ENCODE results near the gene SIPA1L2.
A peak's percentile ranks its signal among the peaks of the same experiment; 100 is the strongest.

The SIPA1L2 gene

DNA sequence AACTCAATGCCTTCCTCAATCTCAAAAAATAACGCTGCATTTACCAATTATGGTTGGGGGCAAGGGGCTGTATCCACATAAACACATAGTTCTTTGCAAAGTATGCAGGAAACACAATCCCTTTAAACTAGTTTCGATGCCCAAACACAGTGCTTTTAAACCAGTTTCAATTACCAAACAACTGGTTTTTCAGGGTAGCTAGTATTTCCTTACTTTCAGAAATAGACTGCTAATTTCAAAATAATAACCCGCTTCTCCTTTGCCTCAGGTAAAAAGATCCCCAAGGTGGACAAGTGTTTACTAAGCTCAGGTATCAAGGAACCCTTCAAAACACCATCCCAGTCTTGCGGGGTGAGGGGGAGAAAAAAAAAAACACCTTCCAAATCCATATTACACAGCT lies 2.8 kb downstream of the SIPA1L2 start:
- Histone ChIP-seq H3K4me3 (ENCODE audit: low read length) (peak overlapping the region; percentile 78; the same call in 1 of the 2 replicates), H3K9me3 (ENCODE audit: insufficient read depth, low read depth, low read length) (no peaks in the 10 kb centered on the region), H3K27me3 (ENCODE audit: insufficient read depth, low read length) (peaks cover 30% of the 10 kb centered on the region), H3K27ac (ENCODE audit: low read depth, low read length) (no peak overlapping the region), H3K4me1 (ENCODE audit: insufficient read depth, low read length) (peaks cover 35% of the 10 kb centered on the region), H3K36me3 (ENCODE audit: insufficient read depth, low read length) (no peaks in the 10 kb centered on the region), H3K9ac (ENCODE audit: low read depth, low read length) (no peak overlapping the region)
- WGBS: 88% methylated on average over 3 of the region's 4 CpGs

DNA sequence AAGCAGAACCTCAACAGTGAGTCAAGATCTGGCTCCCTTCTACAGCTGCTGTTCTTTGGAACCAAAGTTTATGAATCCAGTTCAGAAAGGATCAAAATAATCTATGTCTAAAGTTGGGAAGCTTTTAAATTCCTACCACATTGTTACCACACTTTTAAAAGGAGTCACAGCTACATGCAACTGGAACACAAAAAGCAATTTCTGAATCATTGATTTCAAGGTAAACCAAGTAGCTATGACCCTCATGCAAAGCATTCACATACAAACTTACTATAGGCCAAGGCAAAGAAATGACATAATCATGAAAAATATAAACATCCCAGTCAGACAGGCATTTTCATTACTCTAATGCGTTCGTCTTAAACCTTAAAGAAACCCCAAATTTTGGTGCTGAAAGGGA lies 3.5 kb downstream of the SIPA1L2 start:
- Histone ChIP-seq H3K36me3 (ENCODE audit: insufficient read depth, low read length) (no peaks in the 10 kb centered on the region), H3K27ac (ENCODE audit: low read depth, low read length) (no peak overlapping the region), H3K27me3 (ENCODE audit: insufficient read depth, low read length) (peaks cover 25% of the 10 kb centered on the region), H3K4me3 (ENCODE audit: low read length) (no peak overlapping the region), H3K9me3 (ENCODE audit: insufficient read depth, low read depth, low read length) (no peaks in the 10 kb centered on the region), H3K9ac (ENCODE audit: low read depth, low read length) (no peak overlapping the region), H3K4me1 (ENCODE audit: insufficient read depth, low read length) (peaks cover 40% of the 10 kb centered on the region)
- WGBS: 100% methylated on average over 1 of the region's 2 CpGs

DNA sequence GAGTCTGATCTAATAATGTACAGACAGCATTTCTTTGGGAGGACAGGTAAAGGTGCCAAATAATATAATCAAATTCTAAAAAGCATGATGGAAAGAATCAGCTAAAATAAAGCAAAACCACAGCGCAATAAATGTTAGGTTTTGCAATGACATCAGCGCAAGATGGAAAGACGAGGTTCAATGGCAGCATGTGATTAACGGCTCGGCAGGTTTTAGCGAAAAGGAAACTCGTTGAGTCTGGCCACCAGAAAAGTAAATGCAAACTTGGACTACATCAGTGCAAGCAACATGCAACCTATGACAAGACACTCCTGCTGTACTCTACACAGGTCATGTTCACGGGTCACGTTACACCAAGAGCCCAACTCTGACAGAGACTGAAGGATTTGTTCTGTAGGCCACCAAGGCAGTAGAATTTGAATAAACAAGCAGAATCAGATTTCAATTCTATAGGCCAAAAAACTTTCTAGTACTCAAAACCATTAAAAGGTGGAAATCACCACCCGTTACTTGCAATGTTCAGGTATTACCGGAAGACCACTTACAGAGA lies 4.5 kb downstream of the SIPA1L2 start:
- Histone ChIP-seq H3K9me3 (ENCODE audit: insufficient read depth, low read depth, low read length) (no peaks in the 10 kb centered on the region), H3K4me3 (ENCODE audit: low read length) (no peak overlapping the region), H3K27me3 (ENCODE audit: insufficient read depth, low read length) (peaks cover 18% of the 10 kb centered on the region), H3K9ac (ENCODE audit: low read depth, low read length) (no peak overlapping the region), H3K36me3 (ENCODE audit: insufficient read depth, low read length) (no peaks in the 10 kb centered on the region), H3K4me1 (ENCODE audit: insufficient read depth, low read length) (peaks cover 51% of the 10 kb centered on the region), H3K27ac (ENCODE audit: low read depth, low read length) (no peak overlapping the region)
- 93% methylated on average over 10 of the region's 11 CpGs for WGBS

DNA sequence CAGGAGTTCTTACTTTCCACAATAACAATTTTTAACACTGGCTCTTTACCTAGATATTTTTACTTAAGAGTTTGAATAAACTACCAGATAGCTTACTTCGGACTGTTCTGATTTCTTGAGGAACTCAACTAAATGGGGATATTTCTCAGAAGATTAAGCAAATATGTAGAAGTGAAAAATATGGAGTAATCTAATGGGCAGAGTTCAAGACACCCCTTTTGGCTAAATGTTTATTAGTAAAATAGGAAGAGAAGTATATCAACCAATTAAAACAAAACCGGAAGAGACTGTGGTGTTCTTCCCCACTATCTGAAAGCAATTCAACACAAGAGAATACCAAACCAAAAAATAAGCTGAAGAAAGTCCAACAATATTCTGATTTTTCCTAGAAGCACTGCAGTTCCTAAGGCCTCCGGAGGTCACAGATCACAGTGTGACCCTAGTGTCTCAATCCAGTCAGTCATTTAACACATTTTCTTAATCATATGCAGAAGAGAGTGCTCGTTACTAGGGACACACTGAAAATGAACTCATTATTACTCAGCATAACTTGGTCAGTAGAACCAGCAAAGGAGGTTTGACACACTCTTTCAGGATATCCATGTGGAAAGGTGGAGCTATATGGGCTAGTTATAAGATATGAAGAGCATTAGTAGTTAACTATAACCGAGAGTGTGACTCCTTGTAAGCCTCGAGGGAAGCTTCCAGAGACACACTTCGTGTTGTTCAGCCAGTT lies 5.2 kb downstream of the SIPA1L2 start:
- no peak overlapping the region for H3K27ac ChIP-seq (ENCODE audit: low read depth, low read length)
- no peak overlapping the region for H3K4me3 ChIP-seq (ENCODE audit: low read length)
- H3K36me3 ChIP-seq (ENCODE audit: insufficient read depth, low read length): no peaks in the 10 kb centered on the region
- peaks cover 18% of the 10 kb centered on the region for H3K27me3 ChIP-seq (ENCODE audit: insufficient read depth, low read length)
- H3K9me3 ChIP-seq (ENCODE audit: insufficient read depth, low read depth, low read length): no peaks in the 10 kb centered on the region
- no peak overlapping the region for H3K9ac ChIP-seq (ENCODE audit: low read depth, low read length)
- H3K4me1 ChIP-seq (ENCODE audit: insufficient read depth, low read length): peaks cover 56% of the 10 kb centered on the region
- WGBS: 86% methylated on average over 7 of the region's 7 CpGs

DNA sequence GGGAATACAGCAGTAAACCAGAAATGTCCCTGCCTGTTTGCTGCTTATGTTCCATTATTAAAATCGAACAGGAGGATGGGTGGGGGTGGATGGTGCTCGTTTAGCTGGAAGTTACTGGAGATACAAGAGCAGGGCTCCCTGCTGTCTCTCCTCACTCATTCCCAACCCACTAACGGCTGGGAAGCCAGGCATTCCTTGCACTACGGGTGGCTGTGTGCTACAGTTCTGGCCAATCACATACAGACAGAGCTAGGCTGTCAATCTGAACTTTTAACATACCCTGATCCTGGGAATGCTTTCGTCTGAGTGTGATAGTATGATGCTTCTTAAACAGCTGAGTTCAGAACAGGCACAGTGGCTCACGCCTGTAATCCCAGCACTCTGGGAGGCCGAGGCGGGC lies 7.0 kb downstream of the SIPA1L2 start:
- no peaks in the 10 kb centered on the region for H3K36me3 ChIP-seq (ENCODE audit: insufficient read depth, low read length)
- peaks cover 61% of the 10 kb centered on the region for H3K4me1 ChIP-seq (ENCODE audit: insufficient read depth, low read length)
- 32% methylated on average over 7 of the region's 8 CpGs for WGBS
- no peaks in the 10 kb centered on the region for H3K9me3 ChIP-seq (ENCODE audit: insufficient read depth, low read depth, low read length)
- H3K27ac ChIP-seq (ENCODE audit: low read depth, low read length): peak overlapping the region; percentile 50; the same call in 1 of the 2 replicates
- H3K4me3 ChIP-seq (ENCODE audit: low read length): no peak overlapping the region
- no peak overlapping the region for H3K9ac ChIP-seq (ENCODE audit: low read depth, low read length)
- H3K27me3 ChIP-seq (ENCODE audit: insufficient read depth, low read length): peaks cover 2% of the 10 kb centered on the region

DNA sequence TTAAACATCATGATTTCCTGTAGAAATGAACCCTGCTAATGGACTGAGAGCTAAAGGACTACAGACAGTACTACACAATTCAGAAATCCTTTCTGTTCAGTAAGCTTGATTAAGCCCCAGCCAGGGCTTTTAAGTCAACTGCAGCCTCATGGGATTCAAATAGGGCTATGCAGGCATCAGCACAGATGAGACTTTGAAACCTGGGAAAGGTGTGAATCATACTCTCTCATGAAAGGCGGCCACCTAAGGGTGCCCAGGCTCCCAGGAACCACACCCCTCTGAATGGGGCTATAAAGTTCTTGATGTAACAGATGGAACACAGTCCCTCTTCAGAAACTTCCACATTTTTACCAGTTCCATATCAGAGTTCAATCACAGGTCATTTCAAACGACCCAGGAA lies 7.6 kb downstream of the SIPA1L2 start:
- Histone ChIP-seq H3K4me3 (ENCODE audit: low read length) (no peak overlapping the region), H3K36me3 (ENCODE audit: insufficient read depth, low read length) (no peaks in the 10 kb centered on the region), H3K4me1 (ENCODE audit: insufficient read depth, low read length) (peaks cover 58% of the 10 kb centered on the region), H3K9me3 (ENCODE audit: insufficient read depth, low read depth, low read length) (no peaks in the 10 kb centered on the region), H3K27me3 (ENCODE audit: insufficient read depth, low read length) (no peaks in the 10 kb centered on the region), H3K9ac (ENCODE audit: low read depth, low read length) (no peak overlapping the region), H3K27ac (ENCODE audit: low read depth, low read length) (peak overlapping the region; percentile 50; the same call in 1 of the 2 replicates)
- WGBS: 51% methylated on average over 2 of the region's 2 CpGs

DNA sequence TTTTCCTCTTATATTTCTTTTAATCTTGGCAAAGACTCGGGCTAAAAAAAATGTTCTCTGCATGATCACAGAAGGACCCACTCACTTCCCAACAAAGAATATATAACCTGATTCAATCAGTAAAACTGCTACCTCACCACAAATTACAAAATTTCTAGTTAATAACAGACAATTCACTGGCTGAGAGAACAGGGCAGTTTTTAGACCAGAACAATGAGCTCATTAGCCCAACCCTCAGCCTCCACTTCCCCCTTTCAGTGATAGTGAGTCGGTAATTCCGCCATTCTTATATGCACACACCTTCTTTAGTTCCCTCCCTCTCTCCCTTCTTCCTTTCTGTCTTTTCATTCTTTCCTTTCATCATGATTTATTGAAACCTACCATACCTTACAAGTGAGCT lies 8.9 kb downstream of the SIPA1L2 start:
- peaks cover 58% of the 10 kb centered on the region for H3K4me1 ChIP-seq (ENCODE audit: insufficient read depth, low read length)
- H3K36me3 ChIP-seq (ENCODE audit: insufficient read depth, low read length): no peaks in the 10 kb centered on the region
- WGBS: 64% methylated on average over 3 of the region's 3 CpGs
- H3K27me3 ChIP-seq (ENCODE audit: insufficient read depth, low read length): no peaks in the 10 kb centered on the region
- H3K9ac ChIP-seq (ENCODE audit: low read depth, low read length): no peak overlapping the region
- peak overlapping the region; percentile 52; the same call in 1 of the 2 replicates for H3K27ac ChIP-seq (ENCODE audit: low read depth, low read length)
- H3K9me3 ChIP-seq (ENCODE audit: insufficient read depth, low read depth, low read length): no peaks in the 10 kb centered on the region
- no peak overlapping the region for H3K4me3 ChIP-seq (ENCODE audit: low read length)

DNA sequence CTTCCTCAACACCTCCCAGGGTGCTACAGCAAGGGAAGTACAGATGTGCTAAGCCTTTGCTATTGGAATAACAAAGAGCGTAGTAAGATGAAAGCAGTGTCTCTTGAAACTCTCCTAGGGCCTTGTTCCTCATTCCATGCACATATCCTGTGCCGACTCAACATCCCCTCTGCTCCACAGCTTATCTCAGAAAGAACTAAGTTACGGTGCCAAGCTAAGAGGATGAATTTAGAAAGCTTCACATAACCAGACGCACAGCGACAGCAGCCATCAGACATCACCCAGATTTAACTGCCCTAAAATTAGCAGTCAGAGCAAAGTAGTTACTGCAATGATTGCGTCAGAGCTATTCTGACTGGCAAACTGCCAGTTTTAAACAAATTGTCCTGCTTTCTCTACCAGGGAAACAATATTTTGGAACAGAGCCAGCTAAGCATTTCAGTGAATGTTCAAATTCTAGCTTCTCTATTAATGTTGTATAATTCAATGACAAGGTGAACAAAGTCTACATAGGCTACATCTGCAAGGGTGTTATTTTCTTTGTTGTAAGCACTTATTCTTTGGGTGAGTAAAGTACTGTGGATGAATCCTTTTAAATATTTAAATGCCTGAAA lies 9.5 kb downstream of the SIPA1L2 start:
- Histone ChIP-seq H3K36me3 (ENCODE audit: insufficient read depth, low read length) (no peaks in the 10 kb centered on the region), H3K9me3 (ENCODE audit: insufficient read depth, low read depth, low read length) (no peaks in the 10 kb centered on the region), H3K27me3 (ENCODE audit: insufficient read depth, low read length) (no peaks in the 10 kb centered on the region), H3K4me3 (ENCODE audit: low read length) (peak overlapping the region; percentile 12), H3K4me1 (ENCODE audit: insufficient read depth, low read length) (peaks cover 58% of the 10 kb centered on the region), H3K9ac (ENCODE audit: low read depth, low read length) (peak overlapping the region; percentile 5; the same call in 1 of the 2 replicates), H3K27ac (ENCODE audit: low read depth, low read length) (peak overlapping the region; percentile 52)
- 13% methylated on average over 5 of the region's 6 CpGs for WGBS

DNA sequence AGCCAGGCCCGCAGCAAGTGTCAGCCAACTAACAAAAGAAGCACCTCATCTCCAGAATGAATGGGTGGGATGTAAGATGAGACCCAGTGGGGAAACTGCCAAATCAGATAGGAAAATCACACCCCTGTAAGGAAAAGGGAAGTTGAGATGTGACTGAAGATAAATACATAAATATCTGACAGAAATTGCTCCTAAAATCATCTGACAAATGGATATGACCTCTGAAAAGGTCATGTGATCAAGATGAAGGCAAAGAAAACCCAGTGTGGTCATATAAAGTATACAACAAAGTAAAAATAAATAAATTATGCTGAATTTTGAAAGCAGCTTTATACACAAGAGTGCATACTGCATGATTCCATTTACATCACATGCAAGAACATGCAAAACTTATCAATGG lies 12.7 kb downstream of the SIPA1L2 start:
- no peaks in the 10 kb centered on the region for H3K36me3 ChIP-seq (ENCODE audit: insufficient read depth, low read length)
- 38% methylated on average over 1 of the region's 1 CpG for WGBS
- H3K9me3 ChIP-seq (ENCODE audit: insufficient read depth, low read depth, low read length): no peaks in the 10 kb centered on the region
- H3K4me1 ChIP-seq (ENCODE audit: insufficient read depth, low read length): peaks cover 68% of the 10 kb centered on the region
- H3K4me3 ChIP-seq (ENCODE audit: low read length): no peak overlapping the region
- no peaks in the 10 kb centered on the region for H3K27me3 ChIP-seq (ENCODE audit: insufficient read depth, low read length)
- no peak overlapping the region for H3K9ac ChIP-seq (ENCODE audit: low read depth, low read length)
- no peak overlapping the region for H3K27ac ChIP-seq (ENCODE audit: low read depth, low read length)

DNA sequence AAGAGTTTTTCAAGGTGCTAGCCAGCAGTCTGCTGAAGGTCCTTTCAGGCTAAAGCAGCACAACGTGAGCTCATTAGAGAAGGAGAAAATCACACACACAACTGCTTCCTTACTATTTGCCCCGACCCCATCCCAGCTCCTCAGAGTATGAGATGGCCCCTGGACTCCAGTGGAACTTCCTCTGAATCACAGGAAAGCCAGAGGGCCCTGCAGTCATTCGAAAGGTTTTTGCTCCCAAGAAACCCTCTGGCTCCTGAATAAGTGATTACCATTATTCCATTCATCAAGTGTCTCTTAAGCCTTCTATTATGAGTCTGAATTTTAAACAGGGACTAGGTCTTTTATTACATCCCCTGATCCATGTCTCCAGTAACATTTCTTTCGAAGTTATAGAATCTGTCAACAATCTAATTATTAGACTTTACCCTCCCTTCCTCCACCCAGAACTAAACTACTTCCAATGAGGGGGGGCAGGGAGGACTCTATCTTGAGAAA lies 14.6 kb downstream of the SIPA1L2 start:
- Histone ChIP-seq H3K27me3 (ENCODE audit: insufficient read depth, low read length) (no peaks in the 10 kb centered on the region), H3K9ac (ENCODE audit: low read depth, low read length) (no peak overlapping the region), H3K27ac (ENCODE audit: low read depth, low read length) (no peak overlapping the region), H3K9me3 (ENCODE audit: insufficient read depth, low read depth, low read length) (no peaks in the 10 kb centered on the region), H3K4me3 (ENCODE audit: low read length) (no peak overlapping the region), H3K4me1 (ENCODE audit: insufficient read depth, low read length) (peaks cover 51% of the 10 kb centered on the region), H3K36me3 (ENCODE audit: insufficient read depth, low read length) (no peaks in the 10 kb centered on the region)
- WGBS: 82% methylated on average over 4 of the region's 4 CpGs

DNA sequence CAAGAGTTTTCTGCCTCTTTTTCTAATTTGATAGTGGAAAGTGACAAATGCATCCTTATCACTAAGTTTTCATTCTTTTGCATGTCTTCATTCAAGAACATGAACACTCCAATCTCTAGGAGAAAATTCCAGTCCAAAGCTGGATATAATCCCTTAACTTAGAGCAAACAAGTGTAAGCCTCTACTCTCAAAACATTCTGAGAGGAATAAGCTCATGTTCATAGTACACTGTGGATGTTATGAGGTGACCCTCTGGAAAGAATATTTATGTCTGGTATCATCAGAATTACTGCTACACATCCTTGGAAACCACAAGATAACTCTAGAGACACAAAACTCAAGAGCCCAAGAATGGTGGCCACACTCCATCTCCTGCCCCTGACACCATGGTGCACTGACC lies 15.1 kb downstream of the SIPA1L2 start:
- Histone ChIP-seq H3K4me3 (ENCODE audit: low read length) (no peak overlapping the region), H3K27ac (ENCODE audit: low read depth, low read length) (no peak overlapping the region), H3K27me3 (ENCODE audit: insufficient read depth, low read length) (no peaks in the 10 kb centered on the region), H3K9ac (ENCODE audit: low read depth, low read length) (no peak overlapping the region), H3K36me3 (ENCODE audit: insufficient read depth, low read length) (no peaks in the 10 kb centered on the region), H3K9me3 (ENCODE audit: insufficient read depth, low read depth, low read length) (no peaks in the 10 kb centered on the region), H3K4me1 (ENCODE audit: insufficient read depth, low read length) (peaks cover 47% of the 10 kb centered on the region)

All from HUES64 (cell line).